Keratinocyte (primary cell): ENCODE results near the gene APH1A. TPM values are rescaled to one million over a fixed set of nuclear protein-coding genes. Genes with fewer than 3 reads are reported as not detected.

Experiments
- DNase-seq: peaks from one replicate; pipeline ENCODE4 v3.0.0-alpha.2; 2011; ENCODE audit warnings: low read depth, missing footprints, low spot score
- FAIRE-seq: peaks from 2 replicates; lab custom pipeline; 2011; peaks lifted over from hg19 to GRCh38; lab: Jason Lieb, UNC
- H2AFZ ChIP-seq: 2 replicates; pipeline ENCODE4 v1.6.0; 2012; ENCODE audit warnings: low read length, control low read depth, inconsistent platforms; ENCODE audit not compliant: control insufficient read depth
- H3K27ac ChIP-seq: 2 replicates; pipeline ENCODE4 v1.5.1; 2011; ENCODE audit warnings: low read length; ENCODE audit not compliant: control insufficient read depth, insufficient read depth
- H3K27me3 ChIP-seq: 3 replicates; pipeline ENCODE4 v1.6.0; 2011; ENCODE audit warnings: low read length; ENCODE audit not compliant: control insufficient read depth, insufficient read depth; ENCODE audit errors: extremely low read depth
- H3K36me3 ChIP-seq, 2 experiments: 2 replicates in 1 of 2; 3 replicates in 1 of 2; pipeline ENCODE4 v1.5.1; 2011; ENCODE audit warnings: low read length in 2 of 2, mild to moderate bottlenecking in 1 of 2; ENCODE audit not compliant: control insufficient read depth in 2 of 2, insufficient read depth in 2 of 2; ENCODE audit errors: extremely low read depth in 1 of 2
- H3K4me1 ChIP-seq: 3 replicates; pipeline ENCODE4 v1.5.1; 2011; ENCODE audit warnings: low read length; ENCODE audit not compliant: control insufficient read depth, insufficient read depth; ENCODE audit errors: extremely low read depth
- H3K4me2 ChIP-seq: 3 replicates; pipeline ENCODE4 v1.6.0; 2011; ENCODE audit warnings: low read depth, low read length; ENCODE audit not compliant: control insufficient read depth, insufficient read depth; ENCODE audit errors: extremely low read depth
- H3K4me3 ChIP-seq, 3 experiments: fragments of 200-600 bp in 1 of 3; sonication (generic) in 1 of 3; 2 replicates in 2 of 3; 3 replicates in 1 of 3; pipeline ENCODE4 v1.5.1; 2011 to 2016; ENCODE audit warnings: low read length in 3 of 3, mild to moderate bottlenecking in 3 of 3, control low read depth in 2 of 3, inconsistent platforms in 1 of 3, low read depth in 1 of 3, mixed read lengths in 1 of 3, mixed run types in 1 of 3, moderate library complexity in 1 of 3; ENCODE audit not compliant: control insufficient read depth in 2 of 3, insufficient read depth in 2 of 3; ENCODE audit errors: extremely low read depth in 1 of 3
- H3K79me2 ChIP-seq: 2 replicates; pipeline ENCODE4 v1.6.0; 2012; ENCODE audit warnings: low read length; ENCODE audit not compliant: control insufficient read depth, insufficient read depth
- H3K9ac ChIP-seq: 3 replicates; pipeline ENCODE4 v1.6.0; 2011; ENCODE audit warnings: low read length; ENCODE audit not compliant: control insufficient read depth, insufficient read depth; ENCODE audit errors: extremely low read depth
- H3K9me1 ChIP-seq: 3 replicates; pipeline ENCODE4 v1.6.0; 2011; ENCODE audit warnings: low read length; ENCODE audit not compliant: control insufficient read depth, insufficient read depth; ENCODE audit errors: extremely low read depth
- H3K9me3 ChIP-seq: 2 replicates; pipeline ENCODE4 v1.5.1; 2012; ENCODE audit warnings: low read depth, low read length; ENCODE audit not compliant: control insufficient read depth
- H4K20me1 ChIP-seq: 3 replicates; pipeline ENCODE4 v1.6.0; 2011; ENCODE audit warnings: low read length; ENCODE audit not compliant: control insufficient read depth, insufficient read depth; ENCODE audit errors: extremely low read depth
- EZH2 ChIP-seq: IDR thresholded peaks from one replicate; pipeline ENCODE4 v1.6.1; 2012; ENCODE audit warnings: inconsistent platforms, mild to moderate bottlenecking, low read length, moderate library complexity
- dilution Hi-C: fragments of 300-500 bp; cut with MboI; formaldehyde crosslinking; loops from one replicate; pipeline ENCODE4 v1.7.0; 2020; ENCODE audit warnings: low sequenced_read_pairs; ENCODE audit not compliant: extremely low pct_ligation_motif_present
- polyA plus RNA-seq, 5 experiments: library from polyadenylated mRNA; depleted of rRNA in 3 of 5; stranded (reverse) in 3 of 5; stranded (forward) in 1 of 5; unstranded in 1 of 5; fragments of >200 nt; gene quantifications; 1 replicate in 1 of 5; 2 replicates in 3 of 5; 3 replicates in 1 of 5; pipeline versions ENCODE4 v1.2.1 to v1.2.3, GENCODE V29; 2011 to 2012; ENCODE audit warnings: missing spikeins in 2 of 5, low read depth in 1 of 5, low replicate concordance in 1 of 5
- TF ChIP-seq, protein P1 (sequence below), 3 experiments: IDR thresholded peaks in 1 of 3; conservative IDR thresholded peaks in 1 of 3; optimal IDR thresholded peaks in 1 of 3; 2 replicates in 2 of 3; 3 replicates in 1 of 3; pipeline versions ENCODE3 to v1.5.1; 2011; ENCODE audit warnings: low read length in 3 of 3, mild to moderate bottlenecking in 3 of 3, moderate library complexity in 2 of 3, control low read depth in 1 of 3, inconsistent platforms in 1 of 3; ENCODE audit not compliant: insufficient read depth in 2 of 3; ENCODE audit errors: extremely low read depth in 1 of 3

Gene APH1A
- polyA plus RNA-seq, 1 donor (not counting 4 experiments of a cell fraction or from before 2014, with no cell fraction given) = 149 TPM

GRCh38 chr1:150236614-150237100 is 32.2 kb downstream of the APH1A start:
- H2AFZ ChIP-seq = peak overlapping the region; percentile 67
- H3K9me3 ChIP-seq = no peaks in the 10 kb centered on the region
- no peaks in the 10 kb centered on the region for H3K9me1 ChIP-seq
- dilution Hi-C loops = no loop called here
- TF ChIP-seq, protein P1, sequence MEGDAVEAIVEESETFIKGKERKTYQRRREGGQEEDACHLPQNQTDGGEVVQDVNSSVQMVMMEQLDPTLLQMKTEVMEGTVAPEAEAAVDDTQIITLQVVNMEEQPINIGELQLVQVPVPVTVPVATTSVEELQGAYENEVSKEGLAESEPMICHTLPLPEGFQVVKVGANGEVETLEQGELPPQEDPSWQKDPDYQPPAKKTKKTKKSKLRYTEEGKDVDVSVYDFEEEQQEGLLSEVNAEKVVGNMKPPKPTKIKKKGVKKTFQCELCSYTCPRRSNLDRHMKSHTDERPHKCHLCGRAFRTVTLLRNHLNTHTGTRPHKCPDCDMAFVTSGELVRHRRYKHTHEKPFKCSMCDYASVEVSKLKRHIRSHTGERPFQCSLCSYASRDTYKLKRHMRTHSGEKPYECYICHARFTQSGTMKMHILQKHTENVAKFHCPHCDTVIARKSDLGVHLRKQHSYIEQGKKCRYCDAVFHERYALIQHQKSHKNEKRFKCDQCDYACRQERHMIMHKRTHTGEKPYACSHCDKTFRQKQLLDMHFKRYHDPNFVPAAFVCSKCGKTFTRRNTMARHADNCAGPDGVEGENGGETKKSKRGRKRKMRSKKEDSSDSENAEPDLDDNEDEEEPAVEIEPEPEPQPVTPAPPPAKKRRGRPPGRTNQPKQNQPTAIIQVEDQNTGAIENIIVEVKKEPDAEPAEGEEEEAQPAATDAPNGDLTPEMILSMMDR (optimal IDR thresholded peaks at IDR 0.05 in 1 of 3, IDR thresholded peaks at IDR 0.05 in 1 of 3, conservative IDR thresholded peaks at IDR 0.05 in 1 of 3; ENCODE audit: extremely low read depth in 1 of 3, insufficient read depth in 2 of 3, low read length in 3 of 3) = no peak
- TF ChIP-seq EZH2 = no peak
- peak overlapping the region; percentile 97 for H3K4me2 ChIP-seq
- no peaks in the 10 kb centered on the region for H3K27me3 ChIP-seq
- H3K79me2 ChIP-seq = peaks cover 31% of the 10 kb centered on the region
- peak overlapping the region; percentile 84 to 99 (median 98) for H3K4me3 ChIP-seq
- H3K27ac ChIP-seq = peak overlapping the region; percentile 94
- peaks cover 16% of the 10 kb centered on the region for H3K4me1 ChIP-seq
- no peak for FAIRE-seq
- no peak for DNase-seq
- H4K20me1 ChIP-seq = no peaks in the 10 kb centered on the region
- peaks cover 0 to 2% of the 10 kb centered on the region in 2 experiments for H3K36me3 ChIP-seq
- peak overlapping the region; percentile 94 for H3K9ac ChIP-seq

GRCh38 chr1:150235852-150236613 is 32.8 kb downstream of the APH1A start, which contains the start of gene ANP32E:
ANP32E (minus strand) TSS chr1:150236112; CDS start chr1:150235786, 326 bp downstream.
- DNase-seq (peak; percentile 95), FAIRE-seq (peak; percentile 73)
- Histone ChIP-seq H3K9ac (peak within 1 kb of the TSS; percentile 94), H3K27ac (peak within 1 kb of the TSS; percentile 94), H3K9me3 (no peaks in the 10 kb centered on the region), H3K27me3 (no peaks in the 10 kb centered on the region), H3K36me3 (peaks cover 0 to 5% of the 10 kb centered on the region in 2 experiments), H2AFZ (peak within 1 kb of the TSS; percentile 83), H4K20me1 (no peaks in the 10 kb centered on the region), H3K4me3 (peak within 1 kb of the TSS; percentile 84 to 99 (median 98)), H3K79me2 (peaks cover 35% of the 10 kb centered on the region), H3K4me1 (peaks cover 16% of the 10 kb centered on the region), H3K4me2 (peak within 1 kb of the TSS; percentile 97), H3K9me1 (no peaks in the 10 kb centered on the region)
- dilution Hi-C loops = no loop called here
- TF ChIP-seq EZH2 = no peak
- TF ChIP-seq, protein P1 (optimal IDR thresholded peaks at IDR 0.05 in 1 of 3, IDR thresholded peaks at IDR 0.05 in 1 of 3, conservative IDR thresholded peaks at IDR 0.05 in 1 of 3; ENCODE audit: extremely low read depth in 1 of 3, insufficient read depth in 2 of 3, low read length in 3 of 3) = peak; percentile 17 to 27 (median 24)
